GM18858 (cell line): ENCODE data around the gene FBXO48.

Experiments used
- ATAC-seq: cut with Tn5 transposase; IDR thresholded peaks from one replicate; pipeline ENCODE4 v1.9.1; 2021; ENCODE audit not compliant: unreplicated experiment

FBXO48 gene

GRCh38 chr2:68414876-68415275 lies 52.2 kb downstream of the FBXO48 start:
- no peak for ATAC-seq

GRCh38 chr2:68414452-68414851 lies 52.6 kb downstream of the FBXO48 start:
- no peak for ATAC-seq

GRCh38 chr2:68413466-68413865 lies 53.6 kb downstream of the FBXO48 start:
- no peak for ATAC-seq

- ATAC-seq = peak; percentile 19
These were observed 54.8 kb downstream of the FBXO48 start for GRCh38 chr2:68412127-68412819.

GRCh38 chr2:68411397-68412126 lies 55.5 kb downstream of the FBXO48 start:
- peak; percentile 88 for ATAC-seq
